ENCODE data around the gene SEPTIN5. TPM values are rescaled to one million over a fixed set of nuclear protein-coding genes. Genes with fewer than 3 reads are reported as not detected.

The SEPTIN5 gene
- polyA plus RNA-seq, 2 of the 4 experiments (the other 2 are of a cell fraction) = 4.6 to 12.6 TPM

- TF ChIP-seq NR3C1 (IDR thresholded peaks at IDR 0.05) (no peak), HOXB13 (CRISPR knock-in tag; IDR thresholded peaks at IDR 0.05; ENCODE audit: low read depth) (no peak), BCL3 (IDR thresholded peaks at IDR 0.05) (no peak), TFCP2L1 (CRISPR knock-in tag; IDR thresholded peaks at IDR 0.05) (no peak), HOXA7 (CRISPR knock-in tag; IDR thresholded peaks at IDR 0.05) (no peak), ESRRA (IDR thresholded peaks at IDR 0.05; ENCODE audit: borderline replicate concordance, low read length) (no peak), RFX5 (IDR thresholded peaks at IDR 0.05) (no peak), ZC3H11A (IDR thresholded peaks at IDR 0.05) (no peak), JUN (IDR thresholded peaks at IDR 0.05) (no peak), HOXB5 (CRISPR knock-in tag; IDR thresholded peaks at IDR 0.05) (no peak), CBX8 (IDR thresholded peaks at IDR 0.05) (no peak), EHMT2 (IDR thresholded peaks at IDR 0.05; ENCODE audit: low read depth) (no peak)
- TF ChIP-seq, protein P1, sequence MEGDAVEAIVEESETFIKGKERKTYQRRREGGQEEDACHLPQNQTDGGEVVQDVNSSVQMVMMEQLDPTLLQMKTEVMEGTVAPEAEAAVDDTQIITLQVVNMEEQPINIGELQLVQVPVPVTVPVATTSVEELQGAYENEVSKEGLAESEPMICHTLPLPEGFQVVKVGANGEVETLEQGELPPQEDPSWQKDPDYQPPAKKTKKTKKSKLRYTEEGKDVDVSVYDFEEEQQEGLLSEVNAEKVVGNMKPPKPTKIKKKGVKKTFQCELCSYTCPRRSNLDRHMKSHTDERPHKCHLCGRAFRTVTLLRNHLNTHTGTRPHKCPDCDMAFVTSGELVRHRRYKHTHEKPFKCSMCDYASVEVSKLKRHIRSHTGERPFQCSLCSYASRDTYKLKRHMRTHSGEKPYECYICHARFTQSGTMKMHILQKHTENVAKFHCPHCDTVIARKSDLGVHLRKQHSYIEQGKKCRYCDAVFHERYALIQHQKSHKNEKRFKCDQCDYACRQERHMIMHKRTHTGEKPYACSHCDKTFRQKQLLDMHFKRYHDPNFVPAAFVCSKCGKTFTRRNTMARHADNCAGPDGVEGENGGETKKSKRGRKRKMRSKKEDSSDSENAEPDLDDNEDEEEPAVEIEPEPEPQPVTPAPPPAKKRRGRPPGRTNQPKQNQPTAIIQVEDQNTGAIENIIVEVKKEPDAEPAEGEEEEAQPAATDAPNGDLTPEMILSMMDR (IDR thresholded peaks at IDR 0.05) = no peak
- WGBS (ENCODE audit: missing lambda C conversion rate) = 96% methylated on average over 7 of the region's 31 CpGs
- Histone ChIP-seq H3K9me3 (no peaks in the 10 kb centered on the region), H3K4me3 (peak overlapping the region; percentile 45), H3K27ac (peak overlapping the region in 1 of 2 experiments; percentile 92; a peak in 3 of 6 replicates), H3K4me1 (peaks cover 9% of the 10 kb centered on the region; the same call in 1 of the 3 replicates), H3K4me2 (peak overlapping the region; percentile 93)
- CTCF ChIA-PET = interaction anchor here (1.0 to 1.9 kb wide), 5 partner anchors 9 to 229 kb away, joined by 3 to 7 read pairs (median 4); no protein-coding TSS in a partner anchor
- DNase-seq (ENCODE audit: low read depth in 1 of 2, low spot score in 1 of 2) = no peak
- POLR2A ChIA-PET = no interaction called here
- ATAC-seq = no peak
- no peak for FAIRE-seq
These were observed 4.8 kb downstream of the SEPTIN5 start for GRCh38 chr22:19719050-19719482.

DNA sequence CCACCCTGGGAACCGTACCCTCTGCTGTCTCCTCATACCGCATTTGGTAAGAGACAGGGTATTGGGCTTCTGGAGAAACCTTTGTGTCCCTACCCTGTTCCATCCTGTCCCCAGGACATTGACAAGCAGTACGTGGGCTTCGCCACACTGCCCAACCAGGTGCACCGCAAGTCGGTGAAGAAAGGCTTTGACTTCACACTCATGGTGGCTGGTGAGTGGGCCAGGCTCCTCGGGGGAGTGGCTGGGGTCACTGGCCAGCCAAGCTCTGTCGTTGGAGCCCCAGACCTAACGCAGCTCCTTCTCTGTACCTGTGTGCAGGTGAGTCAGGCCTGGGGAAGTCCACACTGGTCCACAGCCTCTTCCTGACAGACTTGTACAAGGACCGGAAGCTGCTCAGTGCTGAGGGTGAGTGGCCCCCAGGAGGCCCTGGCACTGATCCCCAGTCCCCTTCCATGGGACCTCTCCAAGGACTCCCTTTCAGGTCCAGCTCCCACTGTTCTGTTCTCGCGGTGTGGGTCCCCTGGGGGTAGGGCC, 5.3 kb downstream of the SEPTIN5 start:
- peaks cover 9% of the 10 kb centered on the region; the same call in 1 of the 3 replicates for H3K4me1 ChIP-seq
- DNase-seq (ENCODE audit: low read depth in 1 of 2, low spot score in 1 of 2) (no peak), FAIRE-seq (no peak), ATAC-seq (no peak)
- no peak overlapping the region for H3K4me2 ChIP-seq
- no peak overlapping the region for H3K27ac ChIP-seq
- CTCF ChIA-PET = interaction anchor here (1.0 to 2.2 kb wide), 4 partner anchors 11 to 228 kb away, joined by 4 to 19 read pairs (median 6); no protein-coding TSS in a partner anchor
- TF ChIP-seq EP300 (IDR thresholded peaks at IDR 0.05) = no peak
- no peak for TF ChIP-seq POLR2AphosphoS2 (conservative IDR thresholded peaks at IDR 0.05; ENCODE audit: low read length)
- no peak for TF ChIP-seq HOXA7 (CRISPR knock-in tag; IDR thresholded peaks at IDR 0.05)
- POLR2A ChIA-PET = no interaction called here
- WGBS (ENCODE audit: missing lambda C conversion rate) = 100% methylated on average over 7 of the region's 12 CpGs
- H3K4me3 ChIP-seq = no peak overlapping the region
- no peaks in the 10 kb centered on the region for H3K9me3 ChIP-seq

DNA sequence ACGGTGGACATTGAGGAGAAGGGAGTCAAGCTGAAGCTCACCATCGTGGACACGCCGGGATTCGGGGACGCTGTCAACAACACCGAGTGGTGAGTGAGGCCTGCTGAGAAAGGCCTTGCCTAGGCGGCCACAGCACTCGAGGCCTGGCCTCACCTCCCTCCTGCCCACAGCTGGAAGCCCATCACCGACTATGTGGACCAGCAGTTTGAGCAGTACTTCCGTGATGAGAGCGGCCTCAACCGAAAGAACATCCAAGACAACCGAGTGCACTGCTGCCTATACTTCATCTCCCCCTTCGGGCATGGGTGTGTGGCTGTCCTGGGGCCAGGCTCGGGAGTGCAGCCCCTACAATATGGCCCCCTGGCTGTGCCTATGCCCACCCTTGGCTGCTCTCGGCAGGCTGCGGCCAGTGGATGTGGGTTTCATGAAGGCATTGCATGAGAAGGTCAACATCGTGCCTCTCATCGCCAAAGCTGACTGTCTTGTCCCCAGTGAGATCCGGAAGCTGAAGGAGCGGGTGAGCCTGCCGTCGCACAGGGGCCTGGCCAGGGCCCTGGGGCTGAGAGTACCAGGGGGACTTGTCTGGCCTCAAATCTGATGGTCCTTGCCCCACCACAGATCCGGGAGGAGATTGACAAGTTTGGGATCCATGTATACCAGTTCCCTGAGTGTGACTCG, 6.0 kb downstream of the SEPTIN5 start:
- no peak overlapping the region for H3K4me2 ChIP-seq
- H3K9me3 ChIP-seq = no peaks in the 10 kb centered on the region
- ATAC-seq = no peak
- CTCF ChIA-PET = interaction anchor here (0.9 to 2.2 kb wide), 7 partner anchors 10 to 228 kb away, joined by 3 to 19 read pairs (median 4); no protein-coding TSS in a partner anchor
- H3K4me1 ChIP-seq = peaks cover 5% of the 10 kb centered on the region; the same call in 1 of the 3 replicates
- no peak for FAIRE-seq
- H3K27ac ChIP-seq = no peak overlapping the region
- 94% methylated on average over 17 of the region's 26 CpGs for WGBS (ENCODE audit: missing lambda C conversion rate)
- H3K4me3 ChIP-seq = no peak overlapping the region
- POLR2A ChIA-PET = no interaction called here
- DNase-seq (ENCODE audit: low read depth in 1 of 2, low spot score in 1 of 2) = no peak
- TF ChIP-seq NR3C1 (IDR thresholded peaks at IDR 0.05) (no peak), REST (IDR thresholded peaks at IDR 0.05) (no peak), ESRRA (IDR thresholded peaks at IDR 0.05; ENCODE audit: borderline replicate concordance, low read length) (no peak), MYC (IDR thresholded peaks at IDR 0.05; ENCODE audit: borderline replicate concordance, low read length) (no peak), POLR2A (IDR thresholded peaks at IDR 0.05; ENCODE audit: low read length) (no peak), CEBPB (IDR thresholded peaks at IDR 0.05) (no peak), PBX3 (IDR thresholded peaks at IDR 0.05) (no peak), NPAS2 (CRISPR knock-in tag; IDR thresholded peaks at IDR 0.05; ENCODE audit: borderline replicate concordance) (no peak), HOXB5 (CRISPR knock-in tag; IDR thresholded peaks at IDR 0.05) (no peak), TP53 (CRISPR knock-in tag; IDR thresholded peaks at IDR 0.05) (no peak)
- TF ChIP-seq, protein P1 (IDR thresholded peaks at IDR 0.05) = no peak

All from A549 (cell line).